GM19463 (cell line): ENCODE measurements around the gene AGPAT2.

ENCODE experiments used
- ATAC-seq: cut with Tn5 transposase; IDR thresholded peaks from one replicate; pipeline ENCODE4 v1.9.1; 2021; ENCODE audit warnings: mild to moderate bottlenecking, moderate library complexity; ENCODE audit not compliant: unreplicated experiment

Gene AGPAT2

GRCh38 chr9:136665111-136665703 is 22.1 kb downstream of the AGPAT2 start:
- ATAC-seq: no peak

DNA sequence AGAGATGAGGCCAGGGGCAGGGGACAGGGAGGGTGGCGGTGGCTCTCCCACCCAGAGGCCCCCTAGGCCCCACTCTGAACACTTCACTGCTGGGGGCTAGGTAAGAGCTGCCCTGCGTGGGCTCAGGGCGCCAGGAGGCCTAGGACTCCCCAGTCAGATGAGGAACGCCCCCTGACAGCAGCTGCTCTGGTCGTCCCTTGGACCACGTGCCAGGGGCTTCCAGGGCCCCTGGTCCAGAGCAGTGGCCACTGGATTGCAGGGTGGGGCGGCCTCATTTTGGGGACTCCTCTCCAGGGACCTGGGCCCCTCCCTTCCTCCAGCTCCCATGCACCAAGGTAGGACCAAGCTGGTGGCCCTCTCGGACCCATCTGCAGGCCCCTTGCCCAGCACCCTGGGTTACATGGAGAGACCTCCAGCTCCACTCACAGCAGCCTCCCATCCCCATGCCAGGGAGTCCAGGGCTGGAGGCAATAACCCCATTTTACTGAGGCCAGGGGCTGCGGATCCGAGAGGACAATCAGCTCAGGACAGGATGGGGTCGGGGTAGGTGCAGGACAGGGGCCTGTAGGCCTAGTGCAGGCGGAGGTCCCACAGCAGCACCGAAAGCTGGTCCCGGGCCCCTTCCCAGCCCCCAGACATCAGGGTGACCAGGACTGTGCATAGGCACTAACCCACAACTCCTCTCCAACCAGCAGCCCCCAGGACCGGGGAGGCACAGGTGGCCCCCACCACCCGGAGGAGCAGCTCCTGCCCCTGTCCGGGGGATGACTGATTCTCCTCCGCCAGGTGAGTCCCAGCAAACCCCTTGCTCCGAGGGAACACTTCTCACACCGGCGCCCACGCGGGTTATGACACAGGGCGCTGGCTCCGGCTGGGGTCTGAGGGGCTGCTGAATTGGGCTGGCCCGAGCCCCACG is 23.0 kb downstream of the AGPAT2 start:
- ATAC-seq: no peak

DNA sequence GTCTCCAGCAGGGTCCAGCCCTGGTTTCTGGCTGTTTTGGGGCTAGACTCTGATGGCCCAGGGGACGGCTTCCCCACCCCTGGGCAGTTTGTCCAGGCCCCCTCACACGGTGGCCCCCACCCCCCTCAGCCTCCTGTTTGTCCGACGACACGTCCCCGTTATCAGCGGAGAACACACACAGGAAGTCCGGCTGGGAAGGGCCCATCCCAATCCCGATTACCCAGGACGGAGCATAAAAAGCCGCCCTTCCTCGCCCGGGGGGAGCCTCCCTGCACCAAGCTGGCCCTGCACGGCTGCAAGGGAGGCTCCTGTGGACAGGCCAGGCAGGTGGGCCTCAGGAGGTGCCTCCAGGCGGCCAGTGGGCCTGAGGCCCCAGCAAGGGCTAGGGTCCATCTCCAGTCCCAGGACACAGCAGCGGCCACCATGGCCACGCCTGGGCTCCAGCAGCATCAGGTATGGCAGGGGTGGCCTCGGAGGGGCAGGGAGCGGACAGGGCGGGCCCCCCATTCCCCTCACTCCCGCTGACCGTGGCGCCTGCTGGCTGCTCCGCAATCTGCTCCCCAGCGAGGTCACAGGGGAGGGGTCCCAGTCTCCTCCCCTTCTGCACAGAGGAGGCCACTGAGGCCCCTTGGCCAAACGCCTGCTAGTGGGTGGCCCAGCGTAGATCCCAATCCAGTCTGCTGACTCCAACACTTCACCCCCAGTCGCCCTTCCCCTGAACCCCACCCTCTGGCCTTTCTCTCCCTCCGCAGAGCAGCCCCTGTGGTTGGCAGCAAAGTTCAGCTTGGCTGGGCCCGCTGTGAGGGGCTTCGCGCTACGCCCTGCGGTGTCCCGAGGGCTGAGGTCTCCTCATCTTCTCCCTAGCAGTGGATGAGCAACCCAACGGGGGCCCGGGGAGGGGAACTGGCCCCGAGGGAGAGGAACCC is 24.3 kb downstream of the AGPAT2 start, which contains the start of gene EGFL7:
EGFL7 (plus strand) TSS at position 261 of the 926 bp plus-strand sequence. CDS start 5,367 bp downstream, outside the sequence.
- no peak for ATAC-seq

- ATAC-seq: no peak
Observed at GRCh38 chr9:136662326-136662655, 25.0 kb downstream of the AGPAT2 start.

DNA sequence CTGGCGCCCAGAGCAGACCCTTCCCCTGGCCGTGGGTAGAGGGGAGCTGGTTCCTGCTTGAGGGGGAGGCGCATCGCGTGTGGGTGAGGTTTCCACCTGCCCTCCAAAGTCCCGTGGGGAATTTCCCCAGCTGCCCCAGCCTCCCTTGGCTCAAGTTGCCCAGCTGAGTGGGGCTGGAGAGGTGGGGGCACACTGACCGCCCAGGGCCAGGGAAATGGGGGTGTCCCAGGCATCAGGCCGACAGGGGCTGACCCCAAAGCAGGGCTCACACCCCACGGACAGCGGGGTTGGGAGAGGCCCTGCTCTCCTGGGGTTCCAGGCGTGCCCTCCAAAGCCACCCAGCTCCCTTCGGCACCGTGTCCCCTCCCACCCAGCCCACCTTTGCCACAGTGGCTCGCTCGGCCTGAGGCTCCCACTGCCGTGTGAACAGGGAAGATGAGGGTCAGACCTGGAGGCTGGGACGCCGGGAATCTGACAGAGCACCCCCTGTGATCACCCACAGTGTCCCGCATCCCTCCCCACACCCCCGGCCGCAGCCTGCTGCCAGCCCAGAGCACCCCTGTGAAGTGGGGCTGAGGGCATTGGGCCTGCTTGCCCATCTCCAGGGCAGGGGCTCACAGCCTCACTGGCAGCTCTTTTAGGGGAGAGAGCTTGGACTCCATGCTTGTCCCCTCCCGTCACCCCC is 25.5 kb downstream of the AGPAT2 start:
- ATAC-seq: no peak

GRCh38 chr9:136660971-136661550 is 26.2 kb downstream of the AGPAT2 start:
- no peak for ATAC-seq

DNA sequence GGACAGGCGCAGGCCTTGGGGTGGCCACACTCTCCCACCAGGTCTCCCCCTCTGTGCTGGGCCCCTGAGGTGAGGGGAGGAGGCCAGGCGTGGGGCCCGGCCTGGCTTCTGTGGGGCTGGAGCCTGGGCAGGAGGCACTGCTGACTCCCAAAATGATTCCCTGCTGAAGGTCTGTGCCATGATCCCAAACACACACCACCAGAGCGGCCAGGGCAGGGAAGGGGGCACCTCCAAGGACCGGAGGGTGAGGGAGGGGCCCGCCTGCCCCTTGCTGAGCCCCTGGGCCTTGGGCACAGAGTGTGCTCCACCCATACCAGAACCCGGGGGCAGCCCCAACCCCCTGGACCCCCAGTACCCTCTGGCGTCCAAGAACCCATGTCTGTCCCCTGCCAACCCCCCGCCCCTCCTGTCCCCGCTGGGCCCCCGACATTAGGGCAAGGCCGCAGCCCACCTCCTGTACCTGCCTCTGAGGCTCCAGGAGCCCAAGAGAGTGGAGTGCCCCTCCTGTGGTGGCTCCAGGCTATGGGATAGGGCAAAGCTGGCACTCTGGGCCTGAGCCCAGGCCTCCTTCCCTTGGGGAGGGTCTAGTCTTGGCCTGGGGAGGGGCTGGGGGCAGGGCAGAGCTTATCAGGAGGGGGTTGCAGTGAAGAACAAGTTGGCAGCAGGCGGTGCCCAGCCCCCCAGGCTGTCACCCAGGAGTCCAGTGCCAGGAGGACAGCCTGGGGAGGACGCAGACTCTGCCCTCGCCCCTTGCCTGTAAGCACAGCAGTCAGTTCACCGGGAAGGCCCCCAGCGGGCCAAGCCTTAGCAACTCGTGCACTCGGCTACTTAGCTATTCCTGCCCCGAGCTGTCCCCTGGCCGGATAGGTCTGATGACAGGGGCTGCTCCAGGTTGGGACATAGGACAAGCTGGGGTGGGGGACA is 27.1 kb downstream of the AGPAT2 start:
- no peak for ATAC-seq

DNA sequence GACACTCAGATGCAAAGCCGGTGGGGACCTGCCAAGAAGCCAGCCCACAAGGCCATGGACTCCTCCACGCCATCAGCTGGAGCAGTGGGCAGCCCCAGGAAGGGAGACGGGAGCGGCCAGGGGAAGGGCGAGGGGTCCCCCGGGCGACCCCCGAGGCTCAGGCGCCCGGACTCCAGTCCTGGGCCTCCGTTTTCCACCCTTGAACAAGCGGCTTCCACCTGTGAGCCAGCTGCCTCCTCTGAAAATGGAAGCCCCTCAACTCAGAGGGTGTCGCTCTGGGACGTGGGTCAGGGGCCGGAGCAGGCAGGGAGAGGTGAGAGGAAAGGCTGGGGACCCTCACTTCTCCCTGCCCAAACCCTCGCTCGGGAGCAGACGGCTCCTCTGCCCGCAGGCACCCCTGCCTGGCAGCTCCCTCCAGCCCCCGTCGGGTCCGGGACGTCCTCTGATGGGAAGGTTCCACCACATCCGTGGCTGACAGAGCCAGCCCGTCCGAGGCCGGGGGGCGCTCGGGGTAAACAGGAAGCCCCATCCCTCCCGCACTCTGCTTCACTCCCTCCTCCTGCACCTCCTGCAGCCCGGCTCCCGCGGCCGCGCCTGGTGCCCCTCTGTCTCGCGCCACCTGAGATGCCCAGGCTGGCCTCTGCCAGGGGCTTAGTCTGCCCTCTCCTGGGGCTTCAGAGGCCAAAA is 28.3 kb downstream of the AGPAT2 start:
- ATAC-seq: no peak

- ATAC-seq: no peak
Observed at GRCh38 chr9:136657974-136658848, 29.0 kb downstream of the AGPAT2 start.

DNA sequence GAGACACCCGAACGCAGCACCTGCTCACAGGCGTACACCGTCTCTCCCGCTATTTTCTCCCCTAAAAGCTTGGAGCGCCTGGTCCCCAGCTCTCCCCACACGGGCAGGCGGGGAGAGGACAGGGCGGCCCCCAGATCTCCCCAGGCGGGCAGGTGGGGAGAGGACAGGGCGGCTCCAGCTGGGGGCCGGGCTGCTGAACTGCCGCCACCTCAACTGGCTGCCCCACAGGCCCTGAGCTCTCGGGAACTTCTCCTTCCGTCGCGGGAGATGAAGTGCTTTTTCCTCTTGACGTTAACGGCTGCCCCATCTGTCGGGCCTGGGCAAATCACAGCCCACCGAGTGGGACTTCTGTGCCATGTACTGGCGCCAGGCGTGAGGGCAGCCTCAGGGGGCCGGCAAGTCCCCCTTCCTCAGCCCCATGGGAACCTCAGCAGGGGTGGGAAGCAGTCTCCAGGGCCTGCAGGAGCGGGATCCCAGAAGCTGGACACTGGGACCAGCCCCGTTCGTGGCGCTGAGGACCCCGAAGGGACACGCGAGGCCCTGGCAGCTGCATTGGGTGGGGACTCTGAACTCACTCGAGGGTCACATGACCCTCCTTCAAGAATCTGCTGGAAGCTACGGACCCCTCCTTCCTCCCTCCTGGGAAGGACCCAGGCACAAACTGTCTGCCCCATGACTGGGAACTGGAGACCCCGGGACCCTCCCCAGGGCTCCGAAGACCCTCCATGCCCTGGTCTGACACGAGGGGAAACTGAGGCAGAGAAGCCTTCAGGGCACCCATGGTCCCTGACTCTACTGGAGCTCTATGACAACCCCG is 30.3 kb downstream of the AGPAT2 start:
- ATAC-seq: no peak

DNA sequence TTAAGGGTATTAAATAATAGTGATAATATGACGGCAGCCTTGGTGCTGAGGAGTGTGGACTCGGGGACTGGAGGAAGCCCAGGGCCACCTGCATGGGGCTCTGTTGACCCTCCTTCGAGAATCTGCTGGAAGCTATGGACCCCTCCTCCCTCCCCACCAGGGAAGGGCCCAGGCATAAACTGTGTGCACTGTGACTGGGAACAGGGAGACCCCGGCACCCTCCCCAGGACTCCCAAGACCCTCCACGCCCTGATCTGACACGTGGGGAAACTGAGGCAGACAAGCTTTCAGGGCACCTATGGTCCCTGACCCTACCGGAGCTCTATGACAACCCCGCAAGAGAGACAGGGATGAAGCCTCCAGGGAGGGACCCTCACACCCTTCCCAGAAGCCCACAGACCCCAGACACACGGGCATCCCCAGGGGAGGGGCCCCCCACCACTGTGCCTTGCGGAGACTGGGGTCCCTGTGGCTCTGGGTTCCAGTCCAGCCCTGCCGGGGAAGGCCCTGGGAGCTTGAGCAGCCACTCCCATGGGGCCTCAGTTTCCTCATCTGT is 31.0 kb downstream of the AGPAT2 start:
- ATAC-seq: no peak

GRCh38 chr9:136655536-136656182 is 31.6 kb downstream of the AGPAT2 start:
- no peak for ATAC-seq

GRCh38 chr9:136654820-136655535 is 32.3 kb downstream of the AGPAT2 start:
- no peak for ATAC-seq

GRCh38 chr9:136653323-136654079 is 33.8 kb downstream of the AGPAT2 start:
- no peak for ATAC-seq

DNA sequence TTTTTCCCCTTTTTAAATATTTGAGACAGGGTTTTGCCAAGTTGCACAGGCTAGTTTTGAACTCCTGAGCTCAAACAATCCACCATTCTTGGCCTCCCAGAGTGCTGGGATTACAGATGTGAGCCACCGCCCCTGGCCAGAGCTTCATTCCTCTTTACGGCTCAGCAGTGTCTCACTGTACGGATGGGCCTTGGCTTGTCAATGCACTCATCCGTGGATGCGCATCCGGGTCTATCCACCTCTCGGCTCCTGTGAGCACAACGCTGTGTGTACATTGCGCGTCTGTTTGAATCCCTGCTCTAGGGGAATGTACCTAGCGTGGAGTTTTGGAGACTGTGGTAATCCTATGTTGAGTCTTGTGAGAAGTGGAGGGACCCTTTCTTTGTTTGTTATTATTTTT is 35.4 kb downstream of the AGPAT2 start:
- no peak for ATAC-seq
